ENCODE results near the gene PCDH11X. TPM values are rescaled to one million over a fixed set of nuclear protein-coding genes. Genes with fewer than 3 reads are reported as not detected.
"Not testable (repeated sequence)": the region's sequence is repeated elsewhere in the genome, so short reads cannot be mapped to it uniquely, and the experiment has no call there.

PCDH11X gene, protein sequence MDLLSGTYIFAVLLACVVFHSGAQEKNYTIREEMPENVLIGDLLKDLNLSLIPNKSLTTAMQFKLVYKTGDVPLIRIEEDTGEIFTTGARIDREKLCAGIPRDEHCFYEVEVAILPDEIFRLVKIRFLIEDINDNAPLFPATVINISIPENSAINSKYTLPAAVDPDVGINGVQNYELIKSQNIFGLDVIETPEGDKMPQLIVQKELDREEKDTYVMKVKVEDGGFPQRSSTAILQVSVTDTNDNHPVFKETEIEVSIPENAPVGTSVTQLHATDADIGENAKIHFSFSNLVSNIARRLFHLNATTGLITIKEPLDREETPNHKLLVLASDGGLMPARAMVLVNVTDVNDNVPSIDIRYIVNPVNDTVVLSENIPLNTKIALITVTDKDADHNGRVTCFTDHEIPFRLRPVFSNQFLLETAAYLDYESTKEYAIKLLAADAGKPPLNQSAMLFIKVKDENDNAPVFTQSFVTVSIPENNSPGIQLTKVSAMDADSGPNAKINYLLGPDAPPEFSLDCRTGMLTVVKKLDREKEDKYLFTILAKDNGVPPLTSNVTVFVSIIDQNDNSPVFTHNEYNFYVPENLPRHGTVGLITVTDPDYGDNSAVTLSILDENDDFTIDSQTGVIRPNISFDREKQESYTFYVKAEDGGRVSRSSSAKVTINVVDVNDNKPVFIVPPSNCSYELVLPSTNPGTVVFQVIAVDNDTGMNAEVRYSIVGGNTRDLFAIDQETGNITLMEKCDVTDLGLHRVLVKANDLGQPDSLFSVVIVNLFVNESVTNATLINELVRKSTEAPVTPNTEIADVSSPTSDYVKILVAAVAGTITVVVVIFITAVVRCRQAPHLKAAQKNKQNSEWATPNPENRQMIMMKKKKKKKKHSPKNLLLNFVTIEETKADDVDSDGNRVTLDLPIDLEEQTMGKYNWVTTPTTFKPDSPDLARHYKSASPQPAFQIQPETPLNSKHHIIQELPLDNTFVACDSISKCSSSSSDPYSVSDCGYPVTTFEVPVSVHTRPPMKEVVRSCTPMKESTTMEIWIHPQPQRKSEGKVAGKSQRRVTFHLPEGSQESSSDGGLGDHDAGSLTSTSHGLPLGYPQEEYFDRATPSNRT (N-terminal part only)
- not detected in 2 replicates for total RNA-seq
- long read RNA-seq, result 0 reads

DNA sequence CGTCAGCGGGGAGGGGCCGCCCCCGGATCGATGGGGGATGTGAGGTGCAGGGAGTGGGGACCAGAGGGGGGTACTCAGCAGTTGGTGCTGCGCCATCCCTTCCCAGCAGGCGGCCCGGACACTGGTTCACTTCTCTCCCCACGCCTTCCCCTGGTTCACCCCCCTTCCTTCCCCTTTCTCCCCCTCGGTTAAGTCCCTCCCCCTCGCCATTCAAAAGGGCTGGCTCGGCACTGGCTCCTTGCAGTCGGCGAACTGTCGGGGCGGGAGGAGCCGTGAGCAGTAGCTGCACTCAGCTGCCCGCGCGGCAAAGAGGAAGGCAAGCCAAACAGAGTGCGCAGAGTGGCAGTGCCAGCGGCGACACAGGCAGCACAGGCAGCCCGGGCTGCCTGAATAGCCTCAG is at the start of gene PCDH11X:
TSS of gene PCDH11X (plus strand) at position 241 of the 400 bp plus-strand sequence. CDS start 56,130 bp downstream, outside the sequence.
- H3K4me1 Mint-ChIP-seq (ENCODE audit: unreplicated experiment); H3K36me3 Mint-ChIP-seq (ENCODE audit: unreplicated experiment); H3K4me3 Mint-ChIP-seq (ENCODE audit: unreplicated experiment); H3K27ac Mint-ChIP-seq (ENCODE audit: unreplicated experiment); DNase-seq (ENCODE audit: extremely low spot score, unreplicated experiment); H3K9me3 Mint-ChIP-seq (ENCODE audit: unreplicated experiment): not testable (repeated sequence)
- H3K27me3 Mint-ChIP-seq (ENCODE audit: unreplicated experiment), result peaks cover 36% of the 10 kb centered on the region

DNA sequence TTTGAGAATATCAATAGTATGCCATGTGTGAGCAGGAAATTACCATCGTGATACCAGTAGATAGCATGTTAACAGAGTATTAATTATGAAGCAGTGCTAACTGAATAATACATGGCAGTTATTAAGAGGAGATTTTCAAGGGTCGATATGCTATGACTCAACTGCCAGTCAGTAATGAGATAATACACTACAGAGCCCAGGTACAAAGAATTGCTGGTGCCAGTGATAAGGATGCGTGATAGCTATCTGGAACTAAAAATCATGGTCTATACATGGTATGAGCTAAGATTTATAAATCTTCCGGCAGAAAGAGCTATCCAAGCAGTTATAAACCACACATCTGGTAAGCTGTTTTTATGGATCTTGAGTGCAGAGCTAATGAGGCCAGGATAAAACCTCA is 31.7 kb upstream of the PCDH11X start:
- not testable (repeated sequence) for H3K4me3 Mint-ChIP-seq (ENCODE audit: unreplicated experiment); DNase-seq (ENCODE audit: extremely low spot score, unreplicated experiment); H3K4me1 Mint-ChIP-seq (ENCODE audit: unreplicated experiment); H3K27me3 Mint-ChIP-seq (ENCODE audit: unreplicated experiment); H3K9me3 Mint-ChIP-seq (ENCODE audit: unreplicated experiment); H3K36me3 Mint-ChIP-seq (ENCODE audit: unreplicated experiment); H3K27ac Mint-ChIP-seq (ENCODE audit: unreplicated experiment)

DNA sequence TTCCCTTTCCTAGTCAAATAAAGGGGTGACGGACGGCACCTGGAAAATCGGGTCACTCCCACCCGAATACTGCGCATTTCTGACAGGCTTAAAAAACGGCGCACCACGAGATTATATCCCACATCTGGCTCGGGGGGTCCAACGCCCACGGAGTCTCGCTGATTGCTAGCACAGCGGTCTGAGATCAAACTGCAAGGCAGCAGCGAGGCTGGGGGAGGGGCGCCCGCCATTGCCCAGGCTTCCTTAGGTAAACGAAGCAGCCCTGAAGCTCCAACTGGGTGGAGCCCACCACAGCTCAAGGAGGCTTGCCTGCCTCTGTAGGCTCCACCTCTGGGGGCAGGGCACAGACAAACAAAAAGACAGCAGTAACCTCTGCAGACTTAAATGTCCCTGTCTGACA is 26.2 kb upstream of the PCDH11X start:
- not testable (repeated sequence) for H3K27ac Mint-ChIP-seq (ENCODE audit: unreplicated experiment); H3K36me3 Mint-ChIP-seq (ENCODE audit: unreplicated experiment); H3K9me3 Mint-ChIP-seq (ENCODE audit: unreplicated experiment); DNase-seq (ENCODE audit: extremely low spot score, unreplicated experiment); H3K4me3 Mint-ChIP-seq (ENCODE audit: unreplicated experiment); H3K4me1 Mint-ChIP-seq (ENCODE audit: unreplicated experiment); H3K27me3 Mint-ChIP-seq (ENCODE audit: unreplicated experiment)

DNA sequence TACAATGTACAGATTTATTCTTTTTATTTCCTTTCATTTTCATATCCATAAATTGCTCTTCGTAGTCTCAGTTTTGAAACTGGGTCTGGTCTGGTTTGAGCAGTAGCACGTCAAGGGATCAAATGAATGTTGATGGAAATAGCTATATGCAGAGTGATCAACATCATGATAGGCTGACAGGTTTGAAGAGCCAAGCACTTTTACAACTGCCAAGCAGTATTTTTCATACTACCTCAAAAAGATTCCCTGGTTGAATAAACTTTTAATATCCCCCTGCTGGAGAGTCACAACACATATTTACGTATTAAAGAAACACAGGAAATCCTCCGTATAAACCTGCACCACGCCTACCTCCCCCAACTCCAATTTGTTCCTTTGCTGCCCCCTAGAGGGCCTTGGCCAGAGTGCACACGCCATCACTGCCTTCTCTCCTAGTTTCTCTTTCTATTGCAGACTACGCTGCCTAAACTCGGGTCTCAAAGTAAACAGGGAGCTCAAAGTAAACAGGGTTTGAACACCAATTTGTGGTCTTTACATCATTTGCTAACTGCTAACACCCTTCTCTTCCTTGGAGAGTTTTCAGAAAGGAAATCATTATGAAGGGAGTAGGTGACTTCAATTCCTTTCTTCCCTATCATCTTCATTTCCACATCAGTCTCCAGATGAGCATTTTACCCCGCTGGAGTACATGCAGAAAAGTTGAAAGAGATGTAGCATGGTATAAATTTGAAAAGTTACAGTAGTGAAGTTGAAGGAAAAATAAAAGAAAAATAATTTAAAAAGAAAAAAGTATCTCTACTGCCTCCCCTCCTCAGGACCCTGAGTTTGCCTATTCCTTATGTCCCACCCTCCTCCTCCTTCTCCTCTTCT is 8.3 kb upstream of the PCDH11X start:
- not testable (repeated sequence) for DNase-seq (ENCODE audit: extremely low spot score, unreplicated experiment); H3K36me3 Mint-ChIP-seq (ENCODE audit: unreplicated experiment); H3K27ac Mint-ChIP-seq (ENCODE audit: unreplicated experiment); H3K4me1 Mint-ChIP-seq (ENCODE audit: unreplicated experiment); H3K9me3 Mint-ChIP-seq (ENCODE audit: unreplicated experiment); H3K4me3 Mint-ChIP-seq (ENCODE audit: unreplicated experiment); H3K27me3 Mint-ChIP-seq (ENCODE audit: unreplicated experiment)
- TF ChIP-seq, protein P1, sequence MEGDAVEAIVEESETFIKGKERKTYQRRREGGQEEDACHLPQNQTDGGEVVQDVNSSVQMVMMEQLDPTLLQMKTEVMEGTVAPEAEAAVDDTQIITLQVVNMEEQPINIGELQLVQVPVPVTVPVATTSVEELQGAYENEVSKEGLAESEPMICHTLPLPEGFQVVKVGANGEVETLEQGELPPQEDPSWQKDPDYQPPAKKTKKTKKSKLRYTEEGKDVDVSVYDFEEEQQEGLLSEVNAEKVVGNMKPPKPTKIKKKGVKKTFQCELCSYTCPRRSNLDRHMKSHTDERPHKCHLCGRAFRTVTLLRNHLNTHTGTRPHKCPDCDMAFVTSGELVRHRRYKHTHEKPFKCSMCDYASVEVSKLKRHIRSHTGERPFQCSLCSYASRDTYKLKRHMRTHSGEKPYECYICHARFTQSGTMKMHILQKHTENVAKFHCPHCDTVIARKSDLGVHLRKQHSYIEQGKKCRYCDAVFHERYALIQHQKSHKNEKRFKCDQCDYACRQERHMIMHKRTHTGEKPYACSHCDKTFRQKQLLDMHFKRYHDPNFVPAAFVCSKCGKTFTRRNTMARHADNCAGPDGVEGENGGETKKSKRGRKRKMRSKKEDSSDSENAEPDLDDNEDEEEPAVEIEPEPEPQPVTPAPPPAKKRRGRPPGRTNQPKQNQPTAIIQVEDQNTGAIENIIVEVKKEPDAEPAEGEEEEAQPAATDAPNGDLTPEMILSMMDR (IDR thresholded peaks at IDR 0.05), result peak; percentile 30

DNA sequence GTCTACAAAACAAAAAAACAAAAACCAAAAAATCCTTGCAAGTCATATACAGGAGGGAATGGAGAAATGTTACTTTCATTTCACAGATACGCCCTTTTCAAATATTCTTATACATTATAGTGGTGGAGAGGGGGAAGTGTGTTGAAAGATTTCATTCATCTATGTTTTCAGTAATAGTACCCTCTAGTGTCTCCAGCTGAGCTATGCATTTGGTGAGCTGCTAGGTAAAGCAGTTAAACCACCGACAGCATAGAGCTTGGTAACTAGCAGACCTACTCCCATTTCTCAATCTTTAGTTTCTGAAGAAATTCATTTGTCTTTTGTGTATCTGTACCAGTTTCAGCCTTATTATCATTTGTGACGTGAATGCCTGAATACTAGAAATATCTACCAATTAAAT is 5.2 kb upstream of the PCDH11X start:
- H3K4me3 Mint-ChIP-seq (ENCODE audit: unreplicated experiment); H3K9me3 Mint-ChIP-seq (ENCODE audit: unreplicated experiment); H3K4me1 Mint-ChIP-seq (ENCODE audit: unreplicated experiment); DNase-seq (ENCODE audit: extremely low spot score, unreplicated experiment); H3K27ac Mint-ChIP-seq (ENCODE audit: unreplicated experiment); H3K27me3 Mint-ChIP-seq (ENCODE audit: unreplicated experiment); H3K36me3 Mint-ChIP-seq (ENCODE audit: unreplicated experiment): not testable (repeated sequence)

DNA sequence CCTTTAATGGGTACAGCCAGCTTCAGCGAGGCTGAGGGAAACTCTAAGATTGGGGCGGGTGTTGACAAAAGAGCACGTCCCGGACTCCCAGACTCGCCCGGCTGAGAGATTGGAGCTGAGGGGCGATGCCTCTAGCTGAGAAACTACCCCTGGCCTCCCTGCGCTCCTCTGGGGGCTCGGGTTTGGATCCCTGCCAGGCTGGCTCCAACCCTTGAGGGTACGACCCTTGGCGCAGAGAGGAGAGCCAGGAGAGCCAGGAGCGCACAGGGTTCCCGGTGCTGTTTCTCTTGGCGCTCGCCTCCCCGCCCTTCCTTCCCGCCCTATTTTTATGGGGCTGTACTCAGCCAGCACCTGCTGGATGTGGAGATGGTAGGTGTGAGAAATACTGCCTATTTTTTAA is 833 bp downstream of the PCDH11X start:
- not testable (repeated sequence) for H3K36me3 Mint-ChIP-seq (ENCODE audit: unreplicated experiment); H3K9me3 Mint-ChIP-seq (ENCODE audit: unreplicated experiment); H3K4me1 Mint-ChIP-seq (ENCODE audit: unreplicated experiment); DNase-seq (ENCODE audit: extremely low spot score, unreplicated experiment); H3K27ac Mint-ChIP-seq (ENCODE audit: unreplicated experiment); H3K4me3 Mint-ChIP-seq (ENCODE audit: unreplicated experiment)
- peaks cover 41% of the 10 kb centered on the region for H3K27me3 Mint-ChIP-seq (ENCODE audit: unreplicated experiment)

DNA sequence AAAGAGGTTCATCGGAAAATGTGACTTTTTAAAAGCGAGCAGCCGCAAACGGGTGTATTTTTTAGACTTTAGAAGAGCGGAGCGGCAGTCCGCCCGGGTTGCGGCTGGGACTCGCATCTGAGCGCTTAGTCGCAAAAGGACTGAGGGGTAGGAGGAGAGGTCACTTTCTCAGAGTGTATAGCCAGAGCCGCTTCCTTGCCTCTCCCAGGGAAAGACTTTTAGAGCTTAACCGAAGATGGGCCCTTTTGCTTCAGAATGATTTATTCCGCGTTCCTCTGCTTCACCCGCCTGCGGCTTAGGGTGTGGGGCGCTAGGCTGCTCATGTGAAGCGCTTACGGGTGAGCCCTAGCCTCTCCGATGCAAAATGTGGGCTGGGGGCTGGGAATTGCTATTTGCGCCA is 1.5 kb downstream of the PCDH11X start:
- H3K36me3 Mint-ChIP-seq (ENCODE audit: unreplicated experiment); DNase-seq (ENCODE audit: extremely low spot score, unreplicated experiment); H3K9me3 Mint-ChIP-seq (ENCODE audit: unreplicated experiment); H3K27ac Mint-ChIP-seq (ENCODE audit: unreplicated experiment); H3K4me3 Mint-ChIP-seq (ENCODE audit: unreplicated experiment); H3K4me1 Mint-ChIP-seq (ENCODE audit: unreplicated experiment): not testable (repeated sequence)
- peaks cover 41% of the 10 kb centered on the region for H3K27me3 Mint-ChIP-seq (ENCODE audit: unreplicated experiment)

DNA sequence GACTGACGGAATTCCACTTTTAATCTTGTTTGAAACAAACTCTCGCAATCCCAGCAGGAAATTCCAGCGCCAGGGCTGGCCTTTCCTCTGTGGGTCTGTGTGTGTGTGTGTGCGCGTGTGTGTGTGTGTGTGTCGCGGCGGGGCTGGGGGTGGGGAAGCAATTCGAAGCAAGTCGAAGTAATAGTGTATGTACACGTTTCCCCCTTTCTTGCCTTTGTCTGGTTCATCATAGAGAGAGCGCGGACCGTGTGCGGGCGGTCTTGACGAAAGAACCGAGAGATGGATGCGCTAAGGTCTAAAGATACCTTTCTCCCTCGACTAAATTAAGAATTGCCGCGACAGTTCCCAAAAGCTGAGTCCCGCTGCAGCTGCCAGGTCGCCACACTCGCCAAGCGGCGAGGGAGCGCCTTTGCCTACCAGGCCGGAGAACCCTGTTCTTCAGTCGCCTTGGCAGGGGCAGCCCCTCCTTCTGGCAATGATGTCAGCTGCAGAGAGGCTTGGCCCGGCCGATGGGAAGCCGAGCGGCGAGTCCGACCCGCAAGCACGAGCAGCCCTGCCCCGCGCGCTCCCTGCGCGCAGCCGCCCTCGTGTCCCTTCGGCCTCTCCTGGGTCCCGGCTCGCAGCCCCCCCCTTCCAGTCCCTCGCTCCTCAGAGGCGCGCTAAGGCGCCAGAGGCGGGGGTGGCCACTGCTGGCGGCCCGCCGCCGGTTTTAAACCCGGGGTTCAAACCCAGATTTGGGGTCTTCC is 2.6 kb downstream of the PCDH11X start:
- not testable (repeated sequence) for H3K4me3 Mint-ChIP-seq (ENCODE audit: unreplicated experiment); DNase-seq (ENCODE audit: extremely low spot score, unreplicated experiment); H3K4me1 Mint-ChIP-seq (ENCODE audit: unreplicated experiment); H3K9me3 Mint-ChIP-seq (ENCODE audit: unreplicated experiment); H3K36me3 Mint-ChIP-seq (ENCODE audit: unreplicated experiment); H3K27ac Mint-ChIP-seq (ENCODE audit: unreplicated experiment)
- peaks cover 41% of the 10 kb centered on the region for H3K27me3 Mint-ChIP-seq (ENCODE audit: unreplicated experiment)

DNA sequence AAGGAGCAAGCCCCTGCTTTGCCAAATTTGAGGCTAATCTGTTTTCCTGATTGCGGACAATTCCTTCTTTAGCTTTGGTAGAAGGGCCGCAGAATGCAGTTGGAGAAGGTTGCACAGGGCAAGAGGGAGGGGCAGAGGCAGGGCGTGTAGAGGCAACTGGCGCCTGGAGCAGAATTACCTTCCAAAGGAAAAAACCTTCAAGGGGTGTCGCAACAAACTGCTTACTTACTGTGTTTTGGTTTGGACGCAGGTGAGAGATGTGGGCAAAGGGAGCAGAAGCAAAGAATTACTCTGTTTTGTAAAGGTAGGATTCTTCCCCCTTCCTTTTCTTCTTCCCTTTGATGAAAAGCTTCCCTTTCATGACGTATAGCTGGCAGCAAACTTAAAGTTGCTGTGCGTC is 3.6 kb downstream of the PCDH11X start:
- not testable (repeated sequence) for H3K4me3 Mint-ChIP-seq (ENCODE audit: unreplicated experiment); H3K36me3 Mint-ChIP-seq (ENCODE audit: unreplicated experiment); DNase-seq (ENCODE audit: extremely low spot score, unreplicated experiment); H3K4me1 Mint-ChIP-seq (ENCODE audit: unreplicated experiment); H3K27ac Mint-ChIP-seq (ENCODE audit: unreplicated experiment); H3K9me3 Mint-ChIP-seq (ENCODE audit: unreplicated experiment)
- H3K27me3 Mint-ChIP-seq (ENCODE audit: unreplicated experiment), result peaks cover 36% of the 10 kb centered on the region

DNA sequence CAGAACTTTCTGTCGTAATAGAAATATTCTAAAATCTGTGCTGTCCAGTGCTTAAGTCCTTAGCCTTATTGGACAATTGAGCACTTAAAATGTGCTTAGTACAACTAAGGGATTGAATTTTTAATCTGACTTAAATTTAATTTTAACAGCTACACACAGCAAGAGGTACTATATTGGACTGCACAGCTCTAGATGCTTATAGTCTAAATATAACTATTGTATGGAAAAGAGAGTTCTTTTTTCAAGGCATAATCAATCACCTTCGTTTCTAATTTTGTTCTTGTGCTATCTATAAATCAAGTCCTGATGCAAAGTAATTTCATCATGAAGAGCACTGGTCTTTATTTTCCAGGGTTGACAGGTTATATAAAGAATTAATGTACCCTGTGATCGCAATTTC is 38.4 kb downstream of the PCDH11X start:
- not testable (repeated sequence) for H3K36me3 Mint-ChIP-seq (ENCODE audit: unreplicated experiment); DNase-seq (ENCODE audit: extremely low spot score, unreplicated experiment); H3K4me3 Mint-ChIP-seq (ENCODE audit: unreplicated experiment); H3K9me3 Mint-ChIP-seq (ENCODE audit: unreplicated experiment); H3K27ac Mint-ChIP-seq (ENCODE audit: unreplicated experiment); H3K4me1 Mint-ChIP-seq (ENCODE audit: unreplicated experiment); H3K27me3 Mint-ChIP-seq (ENCODE audit: unreplicated experiment)
